H1 (cell line): Measurements from ENCODE around the gene UTS2B.

Source experiments
- CEBPB ChIP-seq: IDR thresholded peaks from 2 replicates; pipeline ENCODE4 v1.6.1; 2012; ENCODE audit warnings: low read depth, low read length
- NRF1 ChIP-seq: IDR thresholded peaks from 2 replicates; pipeline ENCODE4 v1.6.1; 2011; ENCODE audit warnings: mild to moderate bottlenecking, low read depth, low read length, improper control_type of control experiment
- SP1 ChIP-seq: IDR thresholded peaks from 2 replicates; pipeline ENCODE4 v1.6.1; 2011; ENCODE audit warnings: low read depth, low read length

GRCh38 chr3:191379446-191379845 is 49.1 kb upstream of the UTS2B start:
- TF ChIP-seq NRF1 (no peak), SP1 (no peak), CEBPB (no peak)
